Neural progenitor cell (in vitro differentiated cells): ENCODE data around the gene LRPAP1.

ENCODE experiments used
- CTCF ChIP-seq: fragments of 200-600 bp; sonication (generic); IDR thresholded peaks from 2 replicates; pipeline ENCODE4 v1.5.1; 2017; ENCODE audit warnings: antibody characterized with exemption, mild to moderate bottlenecking
- EZH2 ChIP-seq: fragments of 200-600 bp; sonication (generic); IDR thresholded peaks from 2 replicates; pipeline ENCODE4 v1.6.1; 2017; ENCODE audit warnings: antibody characterized with exemption, mild to moderate bottlenecking, moderate library complexity

GRCh38 chr4:3515646-3516045 lies 16.6 kb downstream of the LRPAP1 start:
- TF ChIP-seq CTCF (no peak), EZH2 (no peak)
